Activated naive CD8-positive, alpha-beta T cell treated with anti-CD3 and anti-CD28 coated beads, Interleukin-2, amount 50 U/mL, for 24 hours (primary cell): Measurements from ENCODE around the gene KIAA0232.
A peak's percentile ranks its signal among the peaks of the same experiment; 100 is the strongest.
"Not testable (repeated sequence)": the region's sequence is repeated elsewhere in the genome, so short reads cannot be mapped to it uniquely, and the experiment has no call there.

Source experiments
- ATAC-seq: fragments of 150-1000 bp; cut with Tn5 transposase; one replicate; pipeline ENCODE4 v1.10.0; 2021
- DNase-seq: peaks from one replicate; pipeline ENCODE4 v3.0.0; 2021
- H3K27ac Mint-ChIP-seq: one replicate; pipeline ENCODE4 v1.8.0; 2021; ENCODE audit warnings: mild to moderate bottlenecking, mixed read lengths
- H3K27me3 Mint-ChIP-seq: one replicate; pipeline ENCODE4 v1.8.0; 2021; ENCODE audit warnings: mixed read lengths
- H3K36me3 Mint-ChIP-seq: one replicate; pipeline ENCODE4 v1.8.0; 2021; ENCODE audit warnings: low read depth, mixed read lengths
- H3K4me1 Mint-ChIP-seq: one replicate; pipeline ENCODE4 v1.8.0; 2021; ENCODE audit warnings: mixed read lengths
- H3K4me3 Mint-ChIP-seq: one replicate; pipeline ENCODE4 v1.8.0; 2021; ENCODE audit warnings: mild to moderate bottlenecking, moderate library complexity, mixed read lengths
- H3K9me3 Mint-ChIP-seq: one replicate; pipeline ENCODE4 v1.8.0; 2021; ENCODE audit warnings: mixed read lengths

KIAA0232 gene

DNA sequence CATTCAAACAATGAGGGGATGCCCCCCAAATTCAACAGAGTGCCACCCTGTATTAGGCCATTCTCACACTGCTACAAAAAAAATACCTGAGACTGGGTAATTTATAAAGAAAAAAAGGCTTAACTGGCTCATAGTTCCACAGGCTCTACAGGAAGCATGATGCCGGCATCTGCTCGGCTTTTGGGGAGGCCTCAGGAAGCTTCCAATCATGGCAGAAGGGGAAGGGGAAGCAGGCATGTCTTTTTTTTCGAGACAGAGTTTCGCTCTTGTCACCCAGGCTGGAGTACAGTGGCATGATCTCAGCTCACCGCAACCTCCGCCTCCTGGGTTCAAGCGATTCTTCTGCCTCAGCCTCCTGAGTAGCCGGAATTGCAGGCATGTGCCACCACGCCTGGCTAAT lies 108.4 kb downstream of the KIAA0232 start:
- H3K4me1 Mint-ChIP-seq = peaks cover 30% of the 10 kb centered on the region
- not testable (repeated sequence) for H3K27me3 Mint-ChIP-seq, H3K27ac Mint-ChIP-seq, DNase-seq, H3K9me3 Mint-ChIP-seq, H3K36me3 Mint-ChIP-seq, ATAC-seq, H3K4me3 Mint-ChIP-seq

DNA sequence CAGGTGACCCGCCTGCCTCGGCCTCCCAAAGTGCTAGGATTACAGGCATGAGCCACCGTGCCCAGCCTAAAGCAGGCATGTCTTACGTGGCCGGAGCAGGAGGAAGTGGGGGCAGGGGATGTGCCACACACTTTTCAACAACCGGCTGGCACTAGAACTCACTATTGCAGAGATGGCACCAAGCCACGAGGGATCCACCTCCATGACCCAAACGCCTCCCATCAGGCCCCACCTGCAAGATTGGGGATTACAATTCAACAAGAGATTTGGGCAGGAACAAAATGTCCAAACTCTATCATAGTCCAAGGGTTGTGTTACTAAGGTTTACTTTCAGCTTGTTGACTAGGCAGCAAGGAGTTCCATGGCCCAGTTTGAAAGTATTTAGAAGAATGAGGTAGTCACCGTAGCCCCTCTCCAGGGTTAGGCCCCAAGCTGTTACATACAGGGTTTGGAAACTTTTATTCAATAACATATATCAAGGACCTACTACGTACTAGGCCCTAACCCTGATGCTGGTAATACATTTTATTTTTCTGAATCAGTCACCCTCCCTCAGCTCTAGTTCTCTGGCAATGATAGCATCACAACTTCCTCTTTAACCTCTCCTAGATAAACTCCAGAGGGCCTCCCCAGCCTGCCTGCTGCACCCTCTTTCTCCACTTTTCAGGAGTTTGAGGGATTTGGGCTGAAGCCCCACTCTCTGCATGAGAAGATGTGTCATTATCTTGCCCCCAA lies 109.1 kb downstream of the KIAA0232 start:
- peak overlapping the region; percentile 34 for H3K4me3 Mint-ChIP-seq
- no peaks in the 10 kb centered on the region for H3K27me3 Mint-ChIP-seq
- no peaks in the 10 kb centered on the region for H3K9me3 Mint-ChIP-seq
- H3K36me3 Mint-ChIP-seq = peaks cover 5% of the 10 kb centered on the region
- peaks cover 30% of the 10 kb centered on the region for H3K4me1 Mint-ChIP-seq
- peak overlapping the region; percentile 49 for H3K27ac Mint-ChIP-seq
- no peak for DNase-seq
- peak; percentile 33 for ATAC-seq

DNA sequence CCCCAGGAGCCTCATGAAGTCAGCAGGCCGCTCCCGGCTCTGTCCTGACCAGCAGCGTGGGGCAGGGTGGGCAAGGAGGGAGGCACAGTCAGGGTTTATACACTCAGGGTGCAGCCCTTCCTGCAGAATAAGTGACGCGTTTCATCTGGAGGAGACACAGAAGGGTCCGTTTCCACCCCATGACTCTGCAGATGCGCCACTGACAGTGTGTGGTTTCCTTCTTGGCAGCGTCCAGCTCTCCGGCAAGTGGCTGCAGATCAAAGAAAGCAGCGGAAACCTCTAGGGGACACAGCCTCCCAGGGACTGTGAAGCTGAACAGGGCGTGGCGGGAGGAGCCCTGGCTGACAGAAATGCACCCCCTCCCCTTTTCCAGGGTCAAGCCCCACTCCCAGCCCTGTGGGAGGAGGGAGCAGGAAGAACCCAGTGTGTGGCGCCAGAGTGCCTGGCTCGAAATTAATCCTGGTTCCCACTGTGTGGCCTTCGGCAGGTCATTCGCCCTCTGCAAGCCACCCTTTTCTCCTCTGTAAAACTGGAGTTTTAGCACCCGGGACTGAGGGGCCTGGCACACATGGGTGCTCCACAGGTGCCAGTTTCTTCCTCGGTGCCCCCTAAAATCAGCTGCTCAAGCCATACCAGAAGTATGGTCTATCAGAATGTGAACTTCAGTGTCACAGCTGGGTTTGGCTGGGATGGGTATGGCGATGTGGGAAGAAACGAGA lies 109.8 kb downstream of the KIAA0232 start:
- Mint-ChIP-seq H3K27me3 (no peaks in the 10 kb centered on the region), H3K27ac (peak overlapping the region; percentile 49), H3K4me3 (peak overlapping the region; percentile 34), H3K36me3 (peaks cover 5% of the 10 kb centered on the region), H3K9me3 (no peaks in the 10 kb centered on the region), H3K4me1 (peaks cover 30% of the 10 kb centered on the region)
- ATAC-seq (peak; percentile 39), DNase-seq (peak; percentile 32)

DNA sequence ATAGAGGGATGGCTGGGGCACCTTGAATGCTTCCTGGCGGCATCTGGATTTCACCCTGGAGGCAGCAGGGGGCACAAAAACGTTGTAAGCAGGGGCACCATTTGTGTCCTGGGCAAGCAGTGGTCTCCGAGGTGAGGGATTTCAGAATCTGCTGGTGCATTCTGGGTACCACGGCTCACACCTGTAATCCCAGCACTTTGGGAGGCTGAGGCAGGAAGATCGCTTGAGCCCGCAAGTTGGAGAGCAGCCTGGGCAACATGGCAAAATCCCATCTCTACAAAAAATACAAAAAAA lies 110.3 kb downstream of the KIAA0232 start:
- H3K27me3 Mint-ChIP-seq = no peaks in the 10 kb centered on the region
- ATAC-seq (no peak), DNase-seq (no peak)
- no peak overlapping the region for H3K27ac Mint-ChIP-seq
- peaks cover 30% of the 10 kb centered on the region for H3K4me1 Mint-ChIP-seq
- H3K9me3 Mint-ChIP-seq = no peaks in the 10 kb centered on the region
- peaks cover 5% of the 10 kb centered on the region for H3K36me3 Mint-ChIP-seq
- H3K4me3 Mint-ChIP-seq = no peak overlapping the region

DNA sequence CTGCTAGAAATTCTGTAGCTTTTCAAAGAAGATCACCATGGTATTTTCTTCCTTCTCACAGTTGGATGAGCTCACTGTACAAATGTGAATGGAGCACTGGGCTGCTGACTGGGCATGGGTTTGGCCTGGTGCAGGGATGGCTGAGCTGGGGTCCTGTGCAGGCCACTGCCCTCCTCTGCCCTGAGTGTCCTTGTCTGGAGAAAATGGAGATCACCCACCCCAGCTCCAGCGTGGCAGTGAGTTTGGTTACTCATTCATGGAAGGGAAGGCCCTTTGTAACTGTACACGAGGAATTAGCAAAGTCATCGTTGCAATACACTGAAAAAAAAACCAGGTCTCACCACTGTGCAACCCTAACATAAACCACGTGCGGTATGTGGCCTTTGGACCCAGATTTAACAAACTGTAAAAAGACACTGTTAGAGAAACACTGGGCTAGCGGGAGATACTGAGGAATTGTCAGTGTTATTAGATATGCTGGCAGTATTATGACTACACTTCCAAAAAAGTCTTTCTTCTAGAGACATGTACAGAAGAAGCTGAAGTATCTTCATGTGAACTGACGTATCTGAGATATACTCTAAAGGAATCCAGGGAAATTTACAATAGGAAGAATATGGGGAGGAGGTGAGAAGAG lies 111.0 kb downstream of the KIAA0232 start:
- DNase-seq (no peak), ATAC-seq (no peak)
- Mint-ChIP-seq H3K27ac (peak overlapping the region; percentile 18), H3K4me3 (no peak overlapping the region), H3K9me3 (no peaks in the 10 kb centered on the region), H3K27me3 (no peaks in the 10 kb centered on the region), H3K36me3 (peaks cover 5% of the 10 kb centered on the region), H3K4me1 (peaks cover 30% of the 10 kb centered on the region)

DNA sequence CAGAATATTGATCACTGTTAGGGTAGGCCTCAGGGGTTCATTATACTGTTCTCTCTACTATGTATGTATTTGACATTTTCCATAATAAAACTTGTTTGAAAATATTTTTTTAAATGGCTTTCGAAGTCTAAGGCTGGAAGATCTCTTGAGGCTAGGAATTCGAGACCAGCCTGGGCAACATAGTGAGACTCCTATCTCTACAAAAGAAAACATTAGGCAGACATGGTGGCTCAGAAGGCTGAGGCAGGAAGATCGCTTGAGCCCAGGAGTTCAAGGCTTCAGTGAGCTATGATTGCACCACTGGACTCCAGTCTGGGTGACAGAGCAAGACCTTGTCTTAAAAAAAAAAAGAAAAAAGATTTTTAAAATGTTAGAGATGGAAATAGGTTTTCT lies 111.6 kb downstream of the KIAA0232 start:
- peaks cover 34% of the 10 kb centered on the region for H3K4me1 Mint-ChIP-seq
- peaks cover 5% of the 10 kb centered on the region for H3K36me3 Mint-ChIP-seq
- ATAC-seq (no peak), DNase-seq (no peak)
- H3K27ac Mint-ChIP-seq = no peak overlapping the region
- no peaks in the 10 kb centered on the region for H3K27me3 Mint-ChIP-seq
- no peaks in the 10 kb centered on the region for H3K9me3 Mint-ChIP-seq
- no peak overlapping the region for H3K4me3 Mint-ChIP-seq

DNA sequence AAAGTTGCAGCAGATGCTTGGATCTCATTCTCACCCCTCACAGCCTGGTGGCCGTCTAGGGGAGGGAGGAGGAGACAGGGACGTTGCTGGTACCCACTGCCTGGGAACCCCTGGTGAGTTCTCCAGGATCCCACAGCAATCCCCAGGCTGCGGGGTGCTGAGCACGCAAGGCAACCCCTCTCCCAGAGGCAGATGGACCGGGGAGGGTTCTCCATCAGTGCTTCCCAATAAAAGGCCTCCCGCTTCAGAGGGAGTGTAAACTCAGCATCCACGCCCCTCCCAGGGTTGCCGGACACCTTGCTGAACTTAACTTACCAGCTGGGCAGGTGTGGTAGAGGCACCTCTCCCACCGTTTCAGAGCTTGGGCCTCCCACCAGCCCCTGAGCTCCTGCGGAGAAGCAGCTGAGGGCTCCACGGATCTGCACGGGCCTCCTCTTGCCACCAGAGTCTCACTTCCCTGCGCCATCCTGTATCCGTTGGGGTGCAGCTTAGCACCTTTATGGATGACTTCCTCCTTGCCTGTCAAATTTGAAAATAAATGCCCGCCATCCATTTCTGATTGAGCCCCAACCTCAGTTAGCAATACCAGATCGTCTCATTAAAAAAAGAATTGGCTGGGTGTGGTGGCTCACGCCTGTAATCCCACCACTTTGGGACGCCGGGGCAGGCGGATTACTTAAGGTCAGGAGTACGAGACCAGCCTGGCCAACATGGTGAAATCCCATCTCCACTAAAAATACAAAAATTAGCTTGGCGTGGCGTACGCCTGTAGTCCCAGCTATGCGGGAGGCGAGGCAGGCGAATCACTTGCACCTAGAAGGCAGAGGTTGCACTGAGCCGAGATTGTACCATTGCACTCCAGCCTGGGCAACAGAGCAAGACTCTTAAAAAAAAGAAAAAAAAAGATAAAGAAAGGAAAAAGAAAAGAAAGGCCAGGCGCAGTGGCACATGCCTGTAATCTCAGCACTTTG lies 112.3 kb downstream of the KIAA0232 start:
- Mint-ChIP-seq H3K4me1 (peaks cover 42% of the 10 kb centered on the region), H3K4me3 (no peak overlapping the region), H3K27me3 (no peaks in the 10 kb centered on the region), H3K27ac (no peak overlapping the region), H3K9me3 (no peaks in the 10 kb centered on the region), H3K36me3 (peaks cover 5% of the 10 kb centered on the region)
- no peak for DNase-seq
- no peak for ATAC-seq

DNA sequence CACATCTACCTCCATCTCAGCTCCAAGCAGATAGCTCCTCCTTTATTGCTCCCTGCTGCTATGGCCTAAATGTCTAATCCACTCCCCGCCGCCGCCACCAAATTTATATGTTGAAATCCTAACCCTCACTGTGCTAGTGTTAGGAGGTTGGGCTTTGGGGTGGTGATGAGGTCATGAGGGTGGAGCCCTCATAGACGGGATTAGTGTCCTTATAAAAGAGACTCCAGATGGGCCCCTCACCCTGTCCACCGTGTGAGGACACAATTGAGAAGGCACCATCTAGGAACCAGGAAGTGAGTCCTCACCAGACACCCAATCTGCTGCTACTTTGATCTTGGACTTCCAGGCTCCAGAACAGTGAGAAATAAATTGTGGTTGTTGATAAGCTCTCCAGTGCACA lies 113.5 kb downstream of the KIAA0232 start:
- ATAC-seq = no peak
- Mint-ChIP-seq H3K27me3 (no peaks in the 10 kb centered on the region), H3K9me3 (no peaks in the 10 kb centered on the region), H3K27ac (no peak overlapping the region), H3K4me3 (no peak overlapping the region), H3K4me1 (peaks cover 40% of the 10 kb centered on the region), H3K36me3 (no peaks in the 10 kb centered on the region)
- DNase-seq = no peak

DNA sequence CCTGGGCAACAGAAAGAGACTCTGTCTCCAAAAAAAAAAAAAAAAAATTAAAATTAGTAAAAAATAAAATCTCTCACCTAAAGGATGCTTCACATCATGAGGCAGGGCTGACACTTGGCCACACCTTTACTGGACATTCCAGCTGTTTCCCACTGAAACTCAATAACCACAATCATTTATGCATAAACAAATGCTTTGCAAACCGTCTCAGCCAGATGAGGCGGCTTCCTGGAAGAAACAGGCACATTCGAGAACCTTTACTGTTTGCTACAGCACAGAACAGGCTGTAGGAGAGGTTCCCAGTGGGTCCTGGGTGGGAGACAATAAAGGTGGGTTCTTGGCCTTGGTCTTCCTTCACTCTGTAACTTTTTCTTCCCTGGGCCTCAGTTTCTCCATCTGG lies 116.2 kb downstream of the KIAA0232 start:
- H3K27me3 Mint-ChIP-seq = no peaks in the 10 kb centered on the region
- peak overlapping the region; percentile 20 for H3K4me3 Mint-ChIP-seq
- ATAC-seq = no peak
- peaks cover 20% of the 10 kb centered on the region for H3K4me1 Mint-ChIP-seq
- DNase-seq = no peak
- H3K36me3 Mint-ChIP-seq = no peaks in the 10 kb centered on the region
- no peaks in the 10 kb centered on the region for H3K9me3 Mint-ChIP-seq
- H3K27ac Mint-ChIP-seq = peak overlapping the region; percentile 78

DNA sequence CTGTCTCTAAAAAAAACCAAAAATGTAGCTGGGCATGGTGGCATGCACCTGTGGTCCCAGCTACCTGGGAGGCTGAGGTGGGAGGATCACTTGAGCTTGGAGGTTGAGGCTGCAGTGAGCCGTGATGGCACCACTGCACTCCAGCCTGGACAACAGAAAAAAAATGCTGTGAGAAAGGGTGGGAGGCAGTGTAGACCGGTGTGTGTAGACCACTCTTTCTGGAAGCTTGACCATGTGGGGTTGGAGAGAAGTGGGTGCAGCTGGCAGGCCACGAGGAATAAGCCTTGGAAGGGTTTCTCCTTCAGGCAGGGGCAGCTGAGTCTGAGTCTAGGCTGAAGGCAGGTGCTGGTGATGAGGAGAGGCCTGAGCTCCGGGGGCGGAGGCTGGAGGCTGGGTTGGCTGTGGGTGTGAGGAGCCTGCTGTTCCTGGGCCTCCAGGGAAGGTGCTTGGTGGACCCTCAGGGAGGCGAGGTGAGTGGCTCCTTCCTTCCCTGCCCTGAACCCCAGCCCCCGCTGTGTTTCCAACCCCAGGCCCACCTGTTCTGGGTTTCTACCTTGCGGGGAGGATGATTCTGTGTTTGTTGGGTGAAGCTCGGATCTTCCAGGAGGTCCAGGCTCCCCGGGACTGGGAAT lies 117.8 kb downstream of the KIAA0232 start:
- H3K36me3 Mint-ChIP-seq = no peaks in the 10 kb centered on the region
- peaks cover 22% of the 10 kb centered on the region for H3K4me1 Mint-ChIP-seq
- no peak for ATAC-seq
- DNase-seq = no peak
- H3K27ac Mint-ChIP-seq = no peak overlapping the region
- H3K9me3 Mint-ChIP-seq = no peaks in the 10 kb centered on the region
- no peak overlapping the region for H3K4me3 Mint-ChIP-seq
- no peaks in the 10 kb centered on the region for H3K27me3 Mint-ChIP-seq

DNA sequence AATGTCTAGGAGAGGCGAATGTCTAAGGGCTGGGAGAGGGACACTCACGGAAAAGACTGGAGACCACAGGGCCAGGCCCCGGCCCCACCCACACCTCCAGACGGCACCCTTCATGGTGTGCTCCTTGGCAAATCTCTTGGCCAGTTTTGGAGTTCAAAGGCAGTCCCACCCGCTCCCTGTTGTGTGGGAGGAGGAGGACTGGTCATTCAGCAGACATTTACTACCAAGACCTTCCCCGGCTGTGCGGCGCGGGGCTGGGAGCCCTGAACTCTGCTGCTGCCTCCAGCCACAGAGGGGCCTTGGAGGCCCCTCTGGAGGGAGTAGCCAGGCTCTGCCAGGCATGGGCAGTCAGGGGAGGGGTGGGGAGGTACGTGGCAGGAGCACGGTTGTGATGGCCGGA lies 118.4 kb downstream of the KIAA0232 start:
- Mint-ChIP-seq H3K27ac (no peak overlapping the region), H3K4me3 (no peak overlapping the region), H3K4me1 (peaks cover 22% of the 10 kb centered on the region), H3K9me3 (no peaks in the 10 kb centered on the region), H3K27me3 (no peaks in the 10 kb centered on the region), H3K36me3 (no peaks in the 10 kb centered on the region)
- ATAC-seq (no peak), DNase-seq (no peak)

DNA sequence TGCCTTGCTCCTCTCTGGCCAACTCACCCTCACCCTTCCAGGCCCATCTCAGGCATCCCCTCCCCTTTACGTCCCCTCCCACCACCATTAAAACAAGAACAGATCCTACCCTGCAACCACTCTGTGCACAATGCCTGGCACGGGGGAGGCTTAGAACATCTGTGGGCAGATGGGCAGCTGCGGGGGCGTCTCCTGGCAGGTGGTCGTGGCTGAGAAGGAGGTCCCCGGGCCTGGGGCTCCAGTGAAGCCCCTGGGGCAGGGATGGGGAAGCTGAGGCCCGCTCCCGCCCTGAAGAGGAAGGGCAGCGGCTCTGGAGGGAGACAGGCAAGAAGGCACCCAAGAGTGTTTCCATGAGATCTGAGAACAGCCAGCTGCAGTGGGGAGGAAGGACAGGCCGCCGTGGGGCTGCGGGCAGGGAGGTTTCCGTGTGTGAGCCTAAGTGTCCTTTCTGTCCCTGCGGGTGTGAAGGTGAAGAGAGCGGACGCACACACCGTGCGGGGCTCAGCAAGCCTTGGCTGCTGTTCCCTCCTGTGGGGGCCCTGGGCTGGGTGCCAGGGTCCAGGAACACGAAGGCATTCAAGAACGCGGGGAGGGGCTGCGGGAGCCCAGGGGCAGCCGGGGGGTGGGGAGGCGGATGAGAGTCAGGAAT lies 119.3 kb downstream of the KIAA0232 start:
- H3K27me3 Mint-ChIP-seq = no peaks in the 10 kb centered on the region
- ATAC-seq = no peak
- H3K4me1 Mint-ChIP-seq = peaks cover 22% of the 10 kb centered on the region
- H3K9me3 Mint-ChIP-seq = no peaks in the 10 kb centered on the region
- DNase-seq = no peak
- H3K4me3 Mint-ChIP-seq = no peak overlapping the region
- no peak overlapping the region for H3K27ac Mint-ChIP-seq
- H3K36me3 Mint-ChIP-seq = no peaks in the 10 kb centered on the region

DNA sequence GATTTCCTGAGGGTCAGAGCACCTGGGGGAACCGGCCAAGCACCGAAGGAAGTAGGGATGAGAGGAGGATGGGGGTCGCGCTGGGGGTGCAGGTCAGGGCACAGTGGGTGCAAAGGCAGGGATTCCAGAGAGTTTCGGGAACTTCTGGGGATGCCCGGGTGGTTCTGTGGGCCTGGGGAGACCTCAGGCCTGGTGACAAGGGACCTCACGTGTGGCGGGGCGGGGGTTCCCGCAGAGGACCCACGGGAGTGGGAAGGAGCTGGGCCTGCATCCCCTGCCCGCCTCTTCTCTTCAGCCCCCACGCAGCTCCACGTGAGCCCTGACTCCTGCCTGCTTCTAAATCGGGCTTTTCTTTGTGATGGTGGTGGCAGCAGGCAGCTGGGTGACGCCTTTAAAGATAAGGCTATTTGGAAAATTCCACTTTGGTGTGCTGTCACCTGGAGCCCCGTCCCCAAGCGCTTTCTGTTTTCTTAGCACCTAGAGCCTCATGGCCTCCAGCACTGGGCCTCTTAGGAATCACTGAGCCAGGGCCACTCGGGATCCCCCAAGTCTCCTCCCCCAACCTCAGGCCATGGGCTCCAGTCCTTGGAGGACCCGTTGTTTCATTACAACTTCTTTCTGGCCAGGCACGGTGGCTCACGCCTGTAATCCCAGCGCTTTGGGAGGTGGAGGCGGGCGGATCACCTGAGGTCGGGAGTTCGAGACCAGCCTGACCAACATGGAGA lies 120.0 kb downstream of the KIAA0232 start:
- Mint-ChIP-seq H3K4me1 (peaks cover 25% of the 10 kb centered on the region), H3K4me3 (no peak overlapping the region), H3K36me3 (no peaks in the 10 kb centered on the region), H3K27me3 (no peaks in the 10 kb centered on the region), H3K27ac (no peak overlapping the region), H3K9me3 (no peaks in the 10 kb centered on the region)
- DNase-seq = no peak
- ATAC-seq = no peak
